Endothelial cell of umbilical vein (primary cell): ENCODE measurements around the gene R3HDM2. TPM values are rescaled to one million over a fixed set of nuclear protein-coding genes. Genes with fewer than 3 reads are reported as not detected.

Experiments
- BruUV-seq: library from RNA; stranded (reverse); fragments of 400-500 nt; replicated peaks from 2 replicates; lab custom pipeline; 2021; lab: Mats Ljungman, UMichigan
- CTCF ChIA-PET: fragments of 300-600, 350-600 bp; sonication (Branson Sonifier 250); formaldehyde crosslinking; loops from one replicate; lab custom pipeline; 2021; ENCODE audit warnings: antibody characterized with exemption, inconsistent platforms; lab: Charles Lee
- POLR2A ChIA-PET: fragments of 300-600, 350-600 bp; sonication (Branson Sonifier 250); formaldehyde crosslinking; loops from one replicate; lab custom pipeline; 2021; ENCODE audit warnings: antibody characterized with exemption, inconsistent platforms; lab: Charles Lee
- DNase-seq: peaks from one replicate; pipeline ENCODE4 v3.0.0-alpha.2; 2011; ENCODE audit warnings: low read depth, low spot score
- FAIRE-seq: peaks from 2 replicates; lab custom pipeline; 2011; peaks lifted over from hg19 to GRCh38; lab: Jason Lieb, UNC
- H2AFZ ChIP-seq: 2 replicates; pipeline ENCODE4 v1.6.0; 2012; ENCODE audit warnings: low read depth, low read length, control low read depth, inconsistent platforms
- H3K27ac ChIP-seq: 2 replicates; pipeline ENCODE4 v1.5.1; 2011; ENCODE audit warnings: low read depth, mild to moderate bottlenecking, control low read depth, low read length, moderate library complexity; ENCODE audit not compliant: insufficient read depth
- H3K27me3 ChIP-seq, 2 experiments: 2 replicates each; pipeline versions ENCODE4 v1.6.0 to v1.6.1; 2011; ENCODE audit warnings: low read length in 2 of 2, mixed read lengths in 1 of 2; ENCODE audit not compliant: control insufficient read depth in 2 of 2, insufficient read depth in 2 of 2
- H3K36me3 ChIP-seq, 2 experiments: 2 replicates in 1 of 2; 3 replicates in 1 of 2; pipeline ENCODE4 v1.5.1; 2011; ENCODE audit warnings: low read length in 2 of 2, mild to moderate bottlenecking in 1 of 2, moderate library complexity in 1 of 2; ENCODE audit not compliant: control insufficient read depth in 2 of 2, insufficient read depth in 2 of 2; ENCODE audit errors: extremely low read depth in 1 of 2
- H3K4me1 ChIP-seq: 3 replicates; pipeline ENCODE4 v1.5.1; 2011; ENCODE audit warnings: mild to moderate bottlenecking, low read length; ENCODE audit not compliant: control insufficient read depth, insufficient read depth; ENCODE audit errors: extremely low read depth
- H3K4me2 ChIP-seq: 2 replicates; pipeline ENCODE4 v1.6.1; 2011; ENCODE audit warnings: low read length, control low read depth, mixed read lengths; ENCODE audit not compliant: insufficient read depth
- H3K4me3 ChIP-seq, 3 experiments: fragments of 200-600 bp in 1 of 3; sonication (generic), shearing (Covaris generic) in 1 of 3; replicated peaks in 1 of 3; 2 replicates each; pipeline ENCODE4 v1.5.1; 2011 to 2016; ENCODE audit warnings: control low read depth in 3 of 3, low read length in 3 of 3, mild to moderate bottlenecking in 2 of 3, inconsistent platforms in 1 of 3, low read depth in 1 of 3, moderate library complexity in 1 of 3; ENCODE audit not compliant: insufficient read depth in 1 of 3
- H3K79me2 ChIP-seq: 2 replicates; pipeline ENCODE4 v1.6.0; 2012; ENCODE audit warnings: low read length, inconsistent platforms; ENCODE audit not compliant: control insufficient read depth, insufficient read depth
- H3K9ac ChIP-seq: replicated peaks from 2 replicates; pipeline ENCODE3; 2011; ENCODE audit warnings: low read length, control low read depth; ENCODE audit not compliant: insufficient read depth; ENCODE audit errors: extremely low read depth
- H3K9me1 ChIP-seq: replicated peaks from 3 replicates; pipeline ENCODE4 v1.6.0; 2011; ENCODE audit warnings: mild to moderate bottlenecking, low read length; ENCODE audit not compliant: control insufficient read depth, insufficient read depth; ENCODE audit errors: extremely low read depth
- H3K9me3 ChIP-seq: replicated peaks from 2 replicates; pipeline ENCODE4 v1.5.1; 2012; ENCODE audit warnings: low read length, inconsistent platforms; ENCODE audit not compliant: control insufficient read depth, insufficient read depth
- H4K20me1 ChIP-seq: replicated peaks from 2 replicates; pipeline ENCODE3; 2011; ENCODE audit warnings: mild to moderate bottlenecking, low read length; ENCODE audit not compliant: control insufficient read depth, insufficient read depth; ENCODE audit errors: extremely low read depth
- CTCF ChIP-seq, 2 donors: IDR thresholded peaks; 1 replicate in 1 of 2; 2 replicates in 1 of 2; pipeline ENCODE4 v1.5.1; 2011; ENCODE audit warnings: low read length in 2 of 2, mild to moderate bottlenecking in 2 of 2, moderate library complexity in 2 of 2, control low read depth in 1 of 2, inconsistent platforms in 1 of 2, low read depth in 1 of 2; ENCODE audit not compliant: insufficient read depth in 1 of 2; ENCODE audit errors: extremely low read depth in 1 of 2
- EZH2 ChIP-seq: IDR thresholded peaks from 2 replicates; pipeline ENCODE4 v1.6.1; 2012; ENCODE audit warnings: borderline replicate concordance, low read depth, mild to moderate bottlenecking, moderate library complexity, low read length, inconsistent platforms; ENCODE audit not compliant: severe bottlenecking
- FOS ChIP-seq: IDR thresholded peaks from 2 replicates; pipeline ENCODE4 v1.6.1; 2011; ENCODE audit warnings: mild to moderate bottlenecking, low read length, moderate library complexity, borderline replicate concordance; ENCODE audit not compliant: insufficient read depth
- GATA2 ChIP-seq: IDR thresholded peaks from 2 replicates; pipeline ENCODE4 v1.7.0; 2011; ENCODE audit warnings: low read depth, mild to moderate bottlenecking, moderate library complexity, mixed read lengths, low read length; ENCODE audit not compliant: insufficient read length, insufficient read depth
- JUN ChIP-seq: IDR thresholded peaks from 2 replicates; pipeline ENCODE4 v1.6.1; 2011; ENCODE audit warnings: borderline replicate concordance, low read depth; ENCODE audit not compliant: insufficient read length, insufficient read depth
- MAX ChIP-seq: IDR thresholded peaks from 2 replicates; pipeline ENCODE4 v1.6.1; 2011; ENCODE audit not compliant: insufficient read depth, insufficient read length
- MYC ChIP-seq: IDR thresholded peaks from one replicate; pipeline ENCODE4 v1.6.1; 2011; ENCODE audit warnings: mild to moderate bottlenecking, low read depth, low read length
- POLR2A ChIP-seq: IDR thresholded peaks from 2 replicates; pipeline ENCODE4 v1.6.1; 2012; ENCODE audit warnings: low read depth, mild to moderate bottlenecking, control low read depth, low read length
- POLR2AphosphoS5 ChIP-seq: IDR thresholded peaks from 2 replicates; pipeline ENCODE4 v1.6.1; 2012; ENCODE audit warnings: low read depth, mild to moderate bottlenecking, control low read depth, low read length, moderate library complexity; ENCODE audit not compliant: insufficient read depth
- dilution Hi-C: fragments of 300-500 bp; cut with MboI; formaldehyde crosslinking; loops from one replicate; pipeline ENCODE4 v1.15.0; 2019; ENCODE audit warnings: low sequenced_read_pairs; ENCODE audit not compliant: extremely low pct_ligation_motif_present
- intact Hi-C: fragments of 100-400 bp; cut with micrococcal nuclease; formaldehyde crosslinking; loops from one replicate; pipeline ENCODE4 v1.10.0; 2022
- polyA plus RNA-seq, 4 experiments: library from polyadenylated mRNA; depleted of rRNA in 3 of 4; stranded (reverse) in 3 of 4; unstranded in 1 of 4; fragments of >200 nt; gene quantifications; 2 replicates each; pipeline versions ENCODE4 v1.2.1 to v1.2.3, GENCODE V29; 2011 to 2012; ENCODE audit warnings: missing spikeins in 1 of 4
- total RNA-seq: library from RNA; stranded (reverse); gene quantifications from 2 replicates; pipeline ENCODE4 v1.2.3, GENCODE V29; 2021

Gene R3HDM2
- total and polyA plus RNA-seq, 2 donors (not counting 3 experiments of a cell fraction or from before 2014, with no cell fraction given), result 26.1 to 31.3 TPM

GRCh38 chr12:57467915-57468314, 37.1 kb upstream of the R3HDM2 start:
- Histone ChIP-seq H3K9me1 (no peaks in the 10 kb centered on the region), H4K20me1 (no peaks in the 10 kb centered on the region), H3K4me1 (no peaks in the 10 kb centered on the region), H3K9me3 (no peaks in the 10 kb centered on the region), H2AFZ (no peak overlapping the region), H3K9ac (no peak overlapping the region), H3K4me3 (no peak overlapping the region), H3K27ac (no peak overlapping the region), H3K4me2 (no peak overlapping the region), H3K27me3 (peaks cover 22 to 25% of the 10 kb centered on the region in 2 experiments), H3K79me2 (no peaks in the 10 kb centered on the region), H3K36me3 (no peaks in the 10 kb centered on the region)
- no TSS peak for BruUV-seq
- intact Hi-C loops, result no loop called here
- no peak for TF ChIP-seq POLR2AphosphoS5
- TF ChIP-seq FOS, result no peak
- no peak for TF ChIP-seq GATA2
- TF ChIP-seq JUN, result no peak
- TF ChIP-seq MYC, result no peak
- no peak for TF ChIP-seq EZH2
- TF ChIP-seq POLR2A, result no peak
- ChIA-PET POLR2A (no interaction called here), CTCF (interaction anchor here (0.9 kb wide), 1 partner anchor 9 kb away, joined by 5 read pairs; no protein-coding TSS in a partner anchor)
- FAIRE-seq (no peak), DNase-seq (no peak)
- dilution Hi-C loops, result no loop called here

DNA sequence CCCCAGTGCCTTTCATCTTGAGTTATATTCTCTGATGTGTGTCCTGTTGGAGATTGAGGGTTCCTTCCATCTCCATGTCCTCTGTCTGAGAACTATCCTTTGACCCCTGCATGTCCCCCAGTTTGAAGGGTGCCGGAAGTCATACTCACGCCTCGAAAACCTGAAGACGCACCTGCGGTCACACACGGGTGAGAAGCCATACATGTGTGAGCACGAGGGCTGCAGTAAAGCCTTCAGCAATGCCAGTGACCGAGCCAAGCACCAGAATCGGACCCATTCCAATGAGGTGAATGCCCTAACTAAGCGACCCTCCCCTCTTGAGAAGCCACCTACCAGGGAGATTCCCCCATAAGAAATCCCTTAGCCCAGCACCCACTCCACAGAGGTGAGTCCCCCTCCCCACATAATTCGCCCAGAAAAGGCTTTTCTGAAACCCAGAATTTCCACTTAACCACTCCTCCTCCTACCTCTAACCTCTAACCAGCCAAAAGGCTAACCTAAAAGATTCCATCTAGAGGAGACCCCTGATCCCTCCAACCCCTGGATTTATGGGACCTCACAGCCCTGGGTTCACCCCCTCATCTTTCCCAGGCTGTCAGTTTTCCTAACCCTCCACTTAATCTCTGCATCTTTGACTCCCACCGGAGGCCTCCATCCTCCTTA, 36.5 kb upstream of the R3HDM2 start:
- Histone ChIP-seq H3K4me1 (no peaks in the 10 kb centered on the region), H4K20me1 (no peaks in the 10 kb centered on the region), H3K9ac (no peak overlapping the region), H3K36me3 (no peaks in the 10 kb centered on the region), H3K9me3 (no peaks in the 10 kb centered on the region), H2AFZ (no peak overlapping the region), H3K4me2 (no peak overlapping the region), H3K79me2 (no peaks in the 10 kb centered on the region), H3K4me3 (no peak overlapping the region), H3K9me1 (no peaks in the 10 kb centered on the region), H3K27ac (no peak overlapping the region), H3K27me3 (peaks cover 16 to 19% of the 10 kb centered on the region in 2 experiments)
- ChIA-PET POLR2A (no interaction called here), CTCF (no interaction called here)
- FAIRE-seq (no peak), DNase-seq (no peak)
- intact Hi-C loops, result no loop called here
- TF ChIP-seq CTCF (IDR thresholded peaks at IDR 0.05; ENCODE audit: extremely low read depth in 1 of 2, insufficient read depth in 1 of 2, low read depth in 1 of 2, low read length in 2 of 2), result no peak
- no peak for TF ChIP-seq MAX
- TF ChIP-seq MYC, result no peak
- no peak for TF ChIP-seq POLR2AphosphoS5
- no peak for TF ChIP-seq EZH2
- TF ChIP-seq GATA2, result no peak
- TF ChIP-seq FOS, result no peak
- no peak for TF ChIP-seq JUN
- no peak for TF ChIP-seq POLR2A
- BruUV-seq, result no TSS peak
- dilution Hi-C loops, result no loop called here
